Type B pancreatic cell (in vitro differentiated cells): ENCODE results near the gene SLC5A10. TPM values are rescaled to one million over a fixed set of nuclear protein-coding genes. Genes with fewer than 3 reads are reported as not detected.

Experiments used
- DNase-seq: peaks from one replicate; pipeline ENCODE4 v3.0.0; 2021; ENCODE audit warnings: mixed read lengths; ENCODE audit not compliant: unreplicated experiment; ENCODE audit errors: extremely low spot score
- H3K27ac Mint-ChIP-seq: 2 replicates; pipeline ENCODE4 v1.8.0; 2021; ENCODE audit warnings: mild to moderate bottlenecking, mixed read lengths
- H3K27me3 Mint-ChIP-seq: 2 replicates; pipeline ENCODE4 v1.8.0; 2021; ENCODE audit warnings: mixed read lengths
- H3K36me3 Mint-ChIP-seq: 2 replicates; pipeline ENCODE4 v1.8.0; 2021; ENCODE audit warnings: mixed read lengths
- H3K4me1 Mint-ChIP-seq: one replicate; pipeline ENCODE4 v1.8.0; 2021; ENCODE audit warnings: mixed read lengths; ENCODE audit not compliant: unreplicated experiment
- H3K4me3 Mint-ChIP-seq: 2 replicates; pipeline ENCODE4 v1.8.0; 2021; ENCODE audit warnings: mild to moderate bottlenecking, mixed read lengths
- H3K9me3 Mint-ChIP-seq: 2 replicates; pipeline ENCODE4 v1.8.0; 2021; ENCODE audit warnings: mixed read lengths
- CTCF ChIP-seq: fragments of 200-600 bp; sonication (generic); conservative IDR thresholded peaks from 2 replicates; pipeline ENCODE4 v1.5.0; 2021; ENCODE audit warnings: antibody characterized with exemption, mild to moderate bottlenecking
- long read RNA-seq: library from polyadenylated mRNA; unstranded; transcript quantifications from one replicate; pipeline ENCODE4 v2.0.0, GENCODE V29; 2020
- total RNA-seq: library from RNA; stranded (reverse); gene quantifications from 2 replicates; pipeline ENCODE4 v1.2.1, GENCODE V29; 2021; ENCODE audit warnings: low replicate concordance

The SLC5A10 gene
- 0.19 TPM in 1 of 2 replicates, not detected in the other for total RNA-seq
- long read RNA-seq, partial matches to known transcripts, result 0 of 3 reads
- long read RNA-seq, other reads (novel, unspliced or antisense), result 3 of 3 reads

GRCh38 chr17:18951941-18952842 lies at the start of gene SLC5A10:
Gene SLC5A10, plus strand, starts transcription at chr17:18952165. Its CDS starts 41 bp downstream, at chr17:18952206.
- H3K4me1 Mint-ChIP-seq, result no peaks in the 10 kb centered on the region
- no peak within 1 kb of the TSS for H3K4me3 Mint-ChIP-seq
- TF ChIP-seq CTCF, result peak; percentile 31
- no peak within 1 kb of the TSS for H3K27ac Mint-ChIP-seq
- no peaks in the 10 kb centered on the region for H3K27me3 Mint-ChIP-seq
- H3K9me3 Mint-ChIP-seq, result no peaks in the 10 kb centered on the region
- DNase-seq, result no peak
- H3K36me3 Mint-ChIP-seq, result no peaks in the 10 kb centered on the region

DNA sequence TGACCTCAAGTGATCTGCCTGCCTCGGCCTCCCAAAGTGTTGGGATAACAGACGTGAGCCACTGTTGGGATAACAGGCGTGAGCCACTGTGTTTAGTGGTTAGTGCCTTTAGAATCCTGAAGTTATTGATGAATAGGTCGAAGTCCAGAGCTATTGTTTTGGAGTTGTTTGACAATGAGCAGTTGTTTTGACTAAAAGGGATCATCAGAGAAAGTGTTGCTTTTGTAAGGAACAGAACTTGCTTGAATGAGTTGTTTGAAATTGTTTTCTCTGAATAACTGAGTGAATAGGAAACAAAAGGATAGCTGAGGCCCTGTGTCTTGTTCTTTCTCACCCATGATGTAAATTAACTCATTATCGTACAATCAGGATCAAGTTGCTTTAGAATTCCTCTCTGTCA lies 47.5 kb upstream of the SLC5A10 start:
- Mint-ChIP-seq H3K36me3 (peaks cover 32% of the 10 kb centered on the region), H3K27me3 (no peaks in the 10 kb centered on the region), H3K9me3 (no peaks in the 10 kb centered on the region), H3K4me1 (no peaks in the 10 kb centered on the region), H3K27ac (no peak overlapping the region), H3K4me3 (no peak overlapping the region)
- no peak for TF ChIP-seq CTCF
- DNase-seq, result no peak

- no peaks in the 10 kb centered on the region for H3K4me1 Mint-ChIP-seq
- no peaks in the 10 kb centered on the region for H3K9me3 Mint-ChIP-seq
- no peak for DNase-seq
- H3K36me3 Mint-ChIP-seq, result peaks cover 33% of the 10 kb centered on the region
- no peak for TF ChIP-seq CTCF
- no peak overlapping the region for H3K4me3 Mint-ChIP-seq
- no peaks in the 10 kb centered on the region for H3K27me3 Mint-ChIP-seq
- no peak overlapping the region for H3K27ac Mint-ChIP-seq
Measured at GRCh38 chr17:18905226-18905625, 46.7 kb upstream of the SLC5A10 start.

DNA sequence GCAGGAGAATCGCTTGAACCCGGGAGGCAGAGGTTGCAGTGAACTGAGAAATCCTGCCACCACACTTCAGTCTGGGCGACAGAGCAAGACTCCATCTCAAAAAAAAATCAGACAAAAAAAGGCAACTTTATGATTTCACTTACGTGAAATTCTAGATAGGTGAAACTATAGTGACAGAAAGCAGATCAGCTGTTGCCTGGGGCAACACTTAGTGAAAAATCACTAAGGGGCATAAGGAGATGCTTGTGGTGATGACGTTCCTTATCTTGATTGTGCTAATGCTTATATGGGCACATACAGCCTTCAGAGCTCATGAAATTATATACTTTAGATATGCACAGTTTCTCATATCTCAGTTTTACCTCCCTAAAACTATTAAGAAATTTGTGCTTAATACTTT lies 41.6 kb upstream of the SLC5A10 start:
- H3K36me3 Mint-ChIP-seq, result peaks cover 31% of the 10 kb centered on the region
- H3K4me1 Mint-ChIP-seq, result no peaks in the 10 kb centered on the region
- H3K9me3 Mint-ChIP-seq, result no peaks in the 10 kb centered on the region
- H3K27ac Mint-ChIP-seq, result no peak overlapping the region
- no peak overlapping the region for H3K4me3 Mint-ChIP-seq
- no peak for TF ChIP-seq CTCF
- no peak for DNase-seq
- no peaks in the 10 kb centered on the region for H3K27me3 Mint-ChIP-seq

- DNase-seq, result no peak
- no peaks in the 10 kb centered on the region for H3K27me3 Mint-ChIP-seq
- no peak for TF ChIP-seq CTCF
- H3K4me3 Mint-ChIP-seq, result no peak overlapping the region
- H3K36me3 Mint-ChIP-seq, result peaks cover 35% of the 10 kb centered on the region
- no peaks in the 10 kb centered on the region for H3K9me3 Mint-ChIP-seq
- no peak overlapping the region for H3K27ac Mint-ChIP-seq
- no peaks in the 10 kb centered on the region for H3K4me1 Mint-ChIP-seq
Measured at GRCh38 chr17:18910881-18911280, 41.1 kb upstream of the SLC5A10 start.
